Effector memory CD4-positive, alpha-beta T cell (primary cell): ENCODE measurements around the gene FNDC4.

Experiments
- DNase-seq, 3 donors: peaks; one replicate each; pipeline ENCODE4 v3.0.0-alpha.2; 2020
- H3K27ac ChIP-seq: 2 replicates; pipeline ENCODE4 v1.7.0; 2013; ENCODE audit warnings: mild to moderate bottlenecking, low read length, moderate library complexity; ENCODE audit not compliant: insufficient read depth, poor library complexity, severe bottlenecking
- H3K27me3 ChIP-seq: replicated peaks from 2 replicates; pipeline ENCODE4 v1.7.0; 2013; ENCODE audit warnings: mild to moderate bottlenecking, low read length; ENCODE audit not compliant: insufficient read depth, control insufficient read depth, poor library complexity, severe bottlenecking
- H3K36me3 ChIP-seq: 2 replicates; pipeline ENCODE4 v1.7.0; 2013; ENCODE audit warnings: mild to moderate bottlenecking, low read length, moderate library complexity; ENCODE audit not compliant: control insufficient read depth, insufficient read depth
- H3K4me1 ChIP-seq: 2 replicates; pipeline ENCODE4 v1.7.0; 2013; ENCODE audit warnings: low read length, mild to moderate bottlenecking; ENCODE audit not compliant: control insufficient read depth, insufficient read depth, poor library complexity, severe bottlenecking
- H3K4me3 ChIP-seq: 2 replicates; pipeline ENCODE4 v1.7.0; 2013; ENCODE audit warnings: low read length, low read depth, mild to moderate bottlenecking; ENCODE audit not compliant: insufficient read depth, poor library complexity, severe bottlenecking
- H3K9me3 ChIP-seq: 2 replicates; pipeline ENCODE4 v1.7.0; 2013; ENCODE audit warnings: mild to moderate bottlenecking, low read length, moderate library complexity; ENCODE audit not compliant: control insufficient read depth

FNDC4 gene

DNA sequence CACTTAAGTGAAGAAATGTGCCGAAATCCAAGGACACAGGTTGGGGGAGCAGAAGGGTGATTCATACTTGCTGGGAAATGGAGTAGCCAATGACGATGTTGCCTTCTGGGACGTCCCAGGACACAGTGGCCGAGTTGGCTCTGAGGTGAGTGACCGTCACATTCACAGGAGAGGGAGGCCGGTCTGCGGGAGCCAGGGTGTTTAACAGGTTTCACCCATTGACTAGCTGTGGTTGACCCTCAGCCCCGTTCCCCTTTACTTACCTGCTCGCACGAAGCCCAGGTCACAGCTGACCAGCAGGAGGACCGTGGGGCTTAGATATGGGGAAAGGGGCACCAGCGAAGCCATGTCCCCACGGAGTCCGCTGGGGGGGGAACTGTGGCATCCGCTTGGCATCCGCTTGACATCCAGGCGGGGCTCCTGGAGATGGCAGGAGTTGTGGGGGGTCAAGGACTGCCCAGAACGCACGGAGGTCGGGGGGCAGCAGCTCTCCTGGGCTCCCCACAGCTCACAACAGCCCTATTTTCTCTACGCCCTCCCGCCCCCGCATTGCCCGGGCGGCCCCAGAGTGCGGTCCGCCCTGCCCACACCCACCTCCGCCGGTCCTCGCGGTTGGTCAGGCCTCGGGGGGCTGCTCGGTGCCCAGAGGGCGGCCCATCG is 586 bp downstream of the FNDC4 start:
- no peaks in the 10 kb centered on the region for H3K9me3 ChIP-seq
- DNase-seq: no peak
- peaks cover 31% of the 10 kb centered on the region for H3K27me3 ChIP-seq
- H3K4me3 ChIP-seq: peak overlapping the region; percentile 40
- H3K36me3 ChIP-seq: no peaks in the 10 kb centered on the region
- H3K27ac ChIP-seq: no peak overlapping the region
- peaks cover 16% of the 10 kb centered on the region for H3K4me1 ChIP-seq

DNA sequence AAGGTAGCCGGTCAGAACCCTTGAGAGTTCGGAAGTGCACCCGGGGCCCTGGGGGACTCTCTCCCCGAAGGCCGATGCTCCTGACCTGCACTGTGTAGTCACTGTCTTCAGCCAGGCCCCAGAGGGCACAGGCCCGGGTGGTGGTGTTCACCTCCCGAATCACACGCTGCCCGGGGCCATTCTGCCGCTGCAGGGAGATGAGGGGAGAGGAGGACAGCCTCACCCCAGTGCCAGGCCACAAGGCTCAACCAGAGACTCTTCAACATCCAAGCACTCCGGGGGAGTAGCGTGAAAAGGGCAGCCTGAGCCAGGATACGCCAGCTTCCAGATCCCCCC is 1.1 kb downstream of the FNDC4 start:
- Histone ChIP-seq H3K4me3 (no peak overlapping the region), H3K27ac (no peak overlapping the region), H3K27me3 (peaks cover 31% of the 10 kb centered on the region), H3K4me1 (peaks cover 21% of the 10 kb centered on the region), H3K36me3 (no peaks in the 10 kb centered on the region), H3K9me3 (no peaks in the 10 kb centered on the region)
- DNase-seq: no peak

DNA sequence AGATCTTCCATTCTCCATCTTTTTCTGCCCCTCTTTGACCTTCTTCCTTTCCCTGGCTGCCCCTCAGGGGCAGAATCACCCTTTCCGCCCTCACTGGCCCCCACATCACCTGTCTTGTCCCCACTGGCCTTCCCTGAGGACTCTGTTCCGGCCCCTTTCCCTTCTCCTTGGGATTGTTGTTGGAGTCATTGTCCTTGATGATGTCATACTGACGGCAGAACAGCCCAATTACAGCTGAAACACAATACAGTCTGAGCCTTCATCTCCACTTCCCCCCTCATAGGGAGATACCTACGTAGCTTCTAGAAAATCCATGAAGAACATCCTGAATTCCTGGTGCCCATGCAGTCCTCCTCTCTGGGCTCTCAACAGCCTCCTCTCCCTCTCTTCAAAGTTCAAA is 2.4 kb downstream of the FNDC4 start:
- DNase-seq: no peak
- no peak overlapping the region for H3K27ac ChIP-seq
- peaks cover 29% of the 10 kb centered on the region for H3K27me3 ChIP-seq
- H3K4me1 ChIP-seq: peaks cover 21% of the 10 kb centered on the region
- no peaks in the 10 kb centered on the region for H3K36me3 ChIP-seq
- no peaks in the 10 kb centered on the region for H3K9me3 ChIP-seq
- no peak overlapping the region for H3K4me3 ChIP-seq

DNA sequence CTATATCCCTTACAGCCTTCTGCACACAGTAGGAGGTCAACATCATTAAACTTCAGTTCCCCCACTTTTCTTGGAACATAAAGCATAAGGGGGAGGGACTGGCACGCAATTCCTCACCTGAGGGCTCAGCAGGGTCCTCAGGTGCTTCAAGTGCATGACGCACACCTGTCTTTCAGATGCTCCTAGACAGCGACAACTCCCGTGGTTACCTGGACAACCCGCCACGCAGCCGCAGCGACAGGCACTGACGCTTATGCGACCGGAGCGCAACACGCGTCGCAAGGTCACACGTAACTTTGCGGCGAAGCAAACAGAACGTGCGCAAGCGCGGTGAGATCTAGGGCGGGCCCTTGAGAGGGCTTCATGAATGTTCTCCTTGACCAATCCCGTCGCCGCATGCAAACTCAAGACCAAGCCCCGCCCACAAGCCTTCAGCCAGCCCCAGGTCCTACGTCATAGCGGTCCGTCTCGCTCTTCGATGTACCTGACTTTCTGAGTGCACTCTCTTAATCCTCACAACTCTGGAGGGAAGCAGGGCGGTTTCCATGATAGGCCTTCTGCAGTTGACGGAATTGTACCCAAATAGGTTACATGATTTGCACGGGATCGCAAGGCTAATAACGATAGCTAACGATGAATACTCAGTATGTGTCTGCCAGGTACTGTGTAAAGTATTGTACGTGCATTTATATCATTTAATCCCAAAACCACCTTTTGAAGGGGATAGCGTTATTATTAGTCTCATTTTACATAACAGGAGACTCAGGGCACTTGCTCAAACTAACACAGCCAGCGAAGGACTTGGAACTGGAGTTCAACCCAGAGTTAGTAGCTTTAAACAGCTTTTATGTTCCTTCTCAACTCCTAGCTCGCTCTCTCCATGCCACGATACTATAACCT is 5.3 kb downstream of the FNDC4 start, which contains the start of gene IFT172:
Gene IFT172, minus strand, starts transcription at position 246 of the 900 bp plus-strand sequence. Its CDS starts 90 bp downstream, at position 156.
- Histone ChIP-seq H3K36me3 (no peaks in the 10 kb centered on the region), H3K4me1 (peaks cover 15% of the 10 kb centered on the region), H3K27me3 (peaks cover 12% of the 10 kb centered on the region), H3K27ac (peak within 1 kb of the TSS; percentile 64), H3K4me3 (peak within 1 kb of the TSS; percentile 7), H3K9me3 (no peaks in the 10 kb centered on the region)
- peak; percentile 99 for DNase-seq

DNA sequence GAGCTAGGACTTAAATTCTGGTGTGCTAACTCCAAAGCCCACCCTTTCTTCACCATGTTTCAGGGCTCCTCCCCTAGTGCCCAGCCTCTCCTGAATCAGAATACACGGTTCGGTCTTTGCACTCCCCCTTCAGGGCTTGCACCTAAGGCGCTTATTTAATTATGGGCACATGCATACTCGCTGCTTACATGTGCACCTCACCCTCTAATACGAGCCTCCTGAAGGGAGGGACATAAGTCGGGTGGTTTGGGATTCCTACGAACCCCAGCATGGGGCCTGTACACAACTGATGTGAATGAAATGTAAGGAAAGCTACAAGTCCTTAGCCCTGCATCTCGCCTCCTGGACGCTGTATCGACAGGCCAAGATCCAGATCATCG is 5.9 kb downstream of the FNDC4 start:
- DNase-seq: no peak
- H3K36me3 ChIP-seq: no peaks in the 10 kb centered on the region
- H3K27ac ChIP-seq: peak overlapping the region; percentile 64
- H3K27me3 ChIP-seq: peaks cover 5% of the 10 kb centered on the region
- peaks cover 9% of the 10 kb centered on the region for H3K4me1 ChIP-seq
- H3K4me3 ChIP-seq: peak overlapping the region; percentile 7
- no peaks in the 10 kb centered on the region for H3K9me3 ChIP-seq

DNA sequence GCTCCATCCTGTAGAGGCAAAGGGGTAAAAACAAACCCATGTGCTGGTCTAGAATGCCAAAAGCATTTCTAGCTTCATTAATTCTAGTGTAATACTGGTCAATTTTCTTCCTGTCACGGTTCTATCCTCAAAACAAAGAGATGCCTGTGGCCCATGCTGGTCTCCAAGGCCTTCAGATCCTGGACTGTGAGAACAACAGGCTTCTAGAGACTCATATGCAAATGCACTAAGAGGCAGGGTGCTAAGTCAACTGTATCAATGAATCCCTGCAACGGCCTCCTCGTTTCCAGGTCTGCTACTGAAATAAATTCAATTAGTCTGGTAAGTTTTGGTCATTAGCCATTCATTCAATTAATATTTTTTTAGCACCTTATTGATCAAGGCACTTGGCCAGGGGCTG is 9.5 kb downstream of the FNDC4 start:
- H3K27me3 ChIP-seq: no peaks in the 10 kb centered on the region
- no peak overlapping the region for H3K4me3 ChIP-seq
- no peaks in the 10 kb centered on the region for H3K9me3 ChIP-seq
- no peak overlapping the region for H3K27ac ChIP-seq
- H3K4me1 ChIP-seq: peaks cover 9% of the 10 kb centered on the region
- no peak for DNase-seq
- no peaks in the 10 kb centered on the region for H3K36me3 ChIP-seq

DNA sequence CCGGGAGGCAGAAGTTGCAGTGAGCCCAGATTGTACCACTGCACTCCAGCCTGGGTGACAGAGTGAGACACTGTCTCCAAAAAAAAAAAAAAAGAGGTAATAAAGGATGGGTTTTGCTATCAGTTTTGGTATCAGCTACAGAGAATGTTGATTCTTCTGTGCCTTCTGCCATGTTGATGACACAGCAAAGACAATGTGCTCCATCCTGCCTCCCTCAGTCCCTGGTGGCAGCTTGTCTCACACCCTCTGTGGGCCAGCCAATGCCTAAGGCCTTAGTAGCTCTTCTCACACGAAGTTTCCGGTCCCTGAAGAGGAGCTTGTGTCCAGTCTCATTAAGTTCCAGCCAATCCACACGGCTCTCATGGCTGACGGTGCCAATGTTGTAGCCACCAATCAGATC is 23.0 kb downstream of the FNDC4 start:
- Histone ChIP-seq H3K4me3 (no peak overlapping the region), H3K36me3 (peaks cover 4% of the 10 kb centered on the region), H3K27me3 (no peaks in the 10 kb centered on the region), H3K27ac (no peak overlapping the region), H3K4me1 (no peaks in the 10 kb centered on the region), H3K9me3 (no peaks in the 10 kb centered on the region)
- no peak for DNase-seq

DNA sequence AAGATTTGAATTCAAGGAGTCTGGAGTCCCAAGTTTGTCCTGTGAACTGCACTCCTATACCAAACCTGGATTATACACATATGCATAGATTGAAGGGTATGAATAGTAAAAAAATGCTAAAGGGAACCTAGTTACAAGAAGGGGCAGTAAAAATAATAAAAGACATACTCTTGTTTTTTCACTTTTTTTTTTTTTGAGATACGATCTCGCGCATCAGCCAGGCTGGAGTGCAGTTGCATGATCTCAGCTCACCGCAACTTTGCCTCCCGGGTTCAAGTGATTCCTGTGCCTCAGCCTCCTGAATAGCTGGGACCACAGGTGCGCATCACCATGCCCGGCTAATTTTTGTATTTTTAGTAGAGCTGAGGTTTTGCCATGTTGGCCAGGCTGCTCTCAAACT is 30.6 kb downstream of the FNDC4 start:
- Histone ChIP-seq H3K27me3 (no peaks in the 10 kb centered on the region), H3K36me3 (no peaks in the 10 kb centered on the region), H3K9me3 (no peaks in the 10 kb centered on the region), H3K27ac (no peak overlapping the region), H3K4me3 (no peak overlapping the region), H3K4me1 (no peaks in the 10 kb centered on the region)
- no peak for DNase-seq

DNA sequence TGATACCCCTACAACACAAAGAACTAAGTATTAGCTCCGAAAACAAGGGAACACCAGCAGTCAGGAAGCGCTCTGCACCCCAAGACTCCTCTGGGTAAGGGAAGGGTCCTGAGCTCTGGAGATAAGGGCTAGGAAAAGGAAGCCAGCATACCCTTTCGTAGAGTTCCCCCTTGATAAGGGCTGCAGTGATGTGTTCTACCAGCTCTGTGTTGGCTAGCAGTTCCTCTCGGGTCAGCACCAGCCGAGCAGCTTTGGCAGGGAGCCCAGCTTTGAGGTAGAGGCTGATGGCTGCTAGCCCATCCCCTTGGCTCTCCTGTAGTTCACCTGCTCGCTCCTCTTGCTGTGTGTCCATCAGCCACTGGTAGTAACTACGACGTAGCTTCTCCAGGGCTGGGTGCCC is 33.9 kb downstream of the FNDC4 start:
- Histone ChIP-seq H3K27ac (no peak overlapping the region), H3K4me3 (no peak overlapping the region), H3K9me3 (no peaks in the 10 kb centered on the region), H3K36me3 (no peaks in the 10 kb centered on the region), H3K4me1 (no peaks in the 10 kb centered on the region), H3K27me3 (no peaks in the 10 kb centered on the region)
- no peak for DNase-seq

DNA sequence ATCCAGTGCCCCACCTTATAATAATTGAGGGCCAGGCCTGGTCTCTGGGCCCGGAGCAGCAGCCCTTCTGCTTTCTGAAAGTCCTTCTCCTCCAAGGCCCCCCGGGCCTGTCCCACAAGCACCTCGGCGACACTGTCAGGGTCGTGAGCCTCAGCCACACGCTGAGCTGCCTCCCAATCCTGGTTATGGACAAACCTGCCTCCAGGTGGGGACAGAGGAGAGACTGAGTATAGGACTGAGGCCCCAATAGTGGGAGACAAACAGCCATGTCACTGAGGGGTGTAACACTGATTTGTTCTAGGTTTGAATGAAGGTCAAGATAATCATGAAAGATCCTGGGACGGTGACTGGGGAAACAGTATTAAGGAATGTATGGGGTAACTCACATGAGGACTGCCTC is 41.0 kb downstream of the FNDC4 start:
- Histone ChIP-seq H3K4me1 (no peaks in the 10 kb centered on the region), H3K27me3 (no peaks in the 10 kb centered on the region), H3K4me3 (no peak overlapping the region), H3K27ac (no peak overlapping the region), H3K36me3 (peaks cover 3% of the 10 kb centered on the region), H3K9me3 (no peaks in the 10 kb centered on the region)
- no peak for DNase-seq
